H9 (cell line): ENCODE measurements around the gene MT1A. TPM values are rescaled to one million over a fixed set of nuclear protein-coding genes. Genes with fewer than 3 reads are reported as not detected.
A peak's percentile ranks its signal among the peaks of the same experiment; 100 is the strongest.

Source experiments
- DNase-seq: peaks from one replicate; pipeline ENCODE4 v3.0.0-alpha.2; 2017
- H2AFZ ChIP-seq: one replicate; pipeline ENCODE4 v1.6.1; 2013; ENCODE audit warnings: mild to moderate bottlenecking, low read length, control low read depth, moderate library complexity
- H2AK5ac ChIP-seq: 2 replicates; pipeline ENCODE4 v1.6.1; 2013; ENCODE audit warnings: low read length, control low read depth, mixed read lengths; ENCODE audit not compliant: insufficient read length
- H2BK120ac ChIP-seq: one replicate; pipeline ENCODE4 v1.6.1; 2013; ENCODE audit warnings: low read depth, mild to moderate bottlenecking, low read length, control low read depth, inconsistent platforms; ENCODE audit not compliant: poor library complexity, severe bottlenecking
- H2BK12ac ChIP-seq: 2 replicates; pipeline ENCODE4 v1.6.1; 2013; ENCODE audit warnings: low read length, control low read depth, mixed read lengths, low read depth; ENCODE audit not compliant: insufficient read length
- H2BK15ac ChIP-seq: 2 replicates; pipeline ENCODE4 v1.6.1; 2013; ENCODE audit warnings: low read depth, low read length, control low read depth
- H2BK20ac ChIP-seq: one replicate; pipeline ENCODE4 v1.6.1; 2013; ENCODE audit warnings: low read depth, mild to moderate bottlenecking, low read length, control low read depth, inconsistent platforms; ENCODE audit not compliant: poor library complexity, severe bottlenecking
- H2BK5ac ChIP-seq: 2 replicates; pipeline ENCODE4 v1.6.1; 2013; ENCODE audit warnings: low read length, control low read depth, mixed read lengths; ENCODE audit not compliant: insufficient read length
- H3K14ac ChIP-seq: 2 replicates; pipeline ENCODE4 v1.6.1; 2013; ENCODE audit warnings: low read length, control low read depth; ENCODE audit not compliant: insufficient read depth
- H3K18ac ChIP-seq: 2 replicates; pipeline ENCODE4 v1.6.1; 2013; ENCODE audit warnings: low read depth, mild to moderate bottlenecking, mixed read lengths, low read length, control low read depth; ENCODE audit not compliant: insufficient read length
- H3K23ac ChIP-seq: 2 replicates; pipeline ENCODE4 v1.6.1; 2013; ENCODE audit warnings: low read length, control low read depth, mixed read lengths, low read depth; ENCODE audit not compliant: insufficient read length
- H3K23me2 ChIP-seq: 2 replicates; pipeline ENCODE4 v1.6.1; 2013; ENCODE audit warnings: low read depth, mild to moderate bottlenecking, mixed read lengths, low read length, control low read depth; ENCODE audit not compliant: insufficient read length, poor library complexity, severe bottlenecking
- H3K27ac ChIP-seq: 2 replicates; pipeline ENCODE4 v1.5.1; 2013; ENCODE audit warnings: low read length, control low read depth, mixed read lengths, low read depth; ENCODE audit not compliant: insufficient read length
- H3K27me3 ChIP-seq: 2 replicates; pipeline ENCODE4 v1.6.1; 2013; ENCODE audit warnings: low read length, control low read depth, inconsistent platforms; ENCODE audit not compliant: insufficient read depth
- H3K4ac ChIP-seq: 2 replicates; pipeline ENCODE4 v1.6.1; 2013; ENCODE audit warnings: low read depth, mild to moderate bottlenecking, control low read depth, inconsistent platforms, low read length, moderate library complexity
- H3K4me1 ChIP-seq: 2 replicates; pipeline ENCODE4 v1.6.1; 2013; ENCODE audit warnings: low read length, control low read depth, inconsistent platforms; ENCODE audit not compliant: insufficient read depth
- H3K4me2 ChIP-seq: 2 replicates; pipeline ENCODE4 v1.6.1; 2013; ENCODE audit warnings: low read length, control low read depth, mixed read lengths; ENCODE audit not compliant: insufficient read length, insufficient read depth
- H3K56ac ChIP-seq: 2 replicates; pipeline ENCODE4 v1.6.1; 2013; ENCODE audit warnings: low read depth, mild to moderate bottlenecking, mixed read lengths, low read length, control low read depth; ENCODE audit not compliant: insufficient read length
- H3K79me1 ChIP-seq: 2 replicates; pipeline ENCODE4 v1.6.1; 2013; ENCODE audit warnings: low read depth, mild to moderate bottlenecking, moderate library complexity, low read length, control low read depth, inconsistent platforms; ENCODE audit not compliant: insufficient read depth, poor library complexity, severe bottlenecking
- H3K79me2 ChIP-seq: 2 replicates; pipeline ENCODE4 v1.6.1; 2013; ENCODE audit warnings: low read length, control low read depth, inconsistent platforms; ENCODE audit not compliant: insufficient read depth
- H3K9ac ChIP-seq: 2 replicates; pipeline ENCODE4 v1.6.1; 2013; ENCODE audit warnings: low read length, control low read depth, mixed read lengths; ENCODE audit not compliant: insufficient read length; ENCODE audit errors: extremely low read depth
- H3K9me3 ChIP-seq: one replicate; pipeline ENCODE4 v1.6.1; 2013; ENCODE audit warnings: low read depth, low read length, inconsistent platforms; ENCODE audit not compliant: control insufficient read depth
- H3T11ph ChIP-seq: one replicate; pipeline ENCODE4 v1.6.1; 2013; ENCODE audit warnings: mild to moderate bottlenecking, low read length, control low read depth, inconsistent platforms
- H4K20me1 ChIP-seq: one replicate; pipeline ENCODE4 v1.6.1; 2013; ENCODE audit not compliant: control insufficient read depth, insufficient read length, insufficient read depth
- H4K5ac ChIP-seq: 2 replicates; pipeline ENCODE4 v1.6.1; 2013; ENCODE audit warnings: low read depth, mild to moderate bottlenecking, mixed read lengths, low read length, control low read depth; ENCODE audit not compliant: insufficient read length
- H4K8ac ChIP-seq: replicated peaks from 2 replicates; pipeline ENCODE4 v1.6.1; 2013; ENCODE audit warnings: low read length, control low read depth, mixed read lengths, low read depth; ENCODE audit not compliant: insufficient read length
- H4K91ac ChIP-seq: 2 replicates; pipeline ENCODE4 v1.6.1; 2013; ENCODE audit warnings: low read depth, mild to moderate bottlenecking, moderate library complexity, mixed read lengths, low read length, control low read depth; ENCODE audit not compliant: insufficient read length
- H3K27ac Mint-ChIP-seq, 3 experiments: 2 replicates in 2 of 3; 3 replicates in 1 of 3; pipeline ENCODE4 v1.8.0; 2020 to 2021; ENCODE audit warnings: mixed read lengths in 3 of 3, mild to moderate bottlenecking in 1 of 3, moderate library complexity in 1 of 3
- H3K27me3 Mint-ChIP-seq: 2 replicates; pipeline ENCODE4 v1.8.0; 2021; ENCODE audit warnings: low read depth, mild to moderate bottlenecking, moderate library complexity, mixed read lengths
- H3K36me3 Mint-ChIP-seq, 3 experiments: 2 replicates in 2 of 3; 3 replicates in 1 of 3; pipeline ENCODE4 v1.8.0; 2020 to 2021; ENCODE audit warnings: low read depth in 3 of 3, mixed read lengths in 3 of 3; ENCODE audit not compliant: insufficient read depth in 1 of 3
- H3K4me1 Mint-ChIP-seq, 2 experiments: 2 replicates each; pipeline ENCODE4 v1.8.0; 2020; ENCODE audit warnings: mixed read lengths in 2 of 2
- H3K4me3 Mint-ChIP-seq, 2 experiments: 2 replicates in 1 of 2; 3 replicates in 1 of 2; pipeline ENCODE4 v1.8.0; 2020 to 2021; ENCODE audit warnings: mild to moderate bottlenecking in 2 of 2, mixed read lengths in 2 of 2, moderate library complexity in 1 of 2
- H3K9me3 Mint-ChIP-seq, 2 experiments: 2 replicates in 1 of 2; 3 replicates in 1 of 2; pipeline ENCODE4 v1.8.0; 2020; ENCODE audit warnings: mild to moderate bottlenecking in 2 of 2, mixed read lengths in 2 of 2, moderate library complexity in 1 of 2
- WGBS: extraction: QIAGEN DNeasy Blood & Tissue Kit; methylation state at CpG from one replicate; pipeline ENCODE4 v1.1.7; 2013; ENCODE audit warnings: missing lambda C conversion rate, low lambda C conversion rate, mixed read lengths; ENCODE audit not compliant: insufficient read length; ENCODE audit errors: extremely low coverage; 5-methylcytosine and 5-hydroxymethylcytosine counted together
- total RNA-seq: library from RNA; stranded (reverse); gene quantifications from 2 replicates; pipeline ENCODE4 v1.2.1, GENCODE V29; 2021
- TF ChIP-seq, protein P1 (sequence below): fragments of 200-600 bp; sonication (generic); conservative IDR thresholded peaks from 3 replicates; pipeline ENCODE4 v1.8.0; 2021; ENCODE audit warnings: antibody characterized with exemption, mild to moderate bottlenecking

Gene MT1A
- total RNA-seq, 1 experiment from 2014 or later: not detected

DNA sequence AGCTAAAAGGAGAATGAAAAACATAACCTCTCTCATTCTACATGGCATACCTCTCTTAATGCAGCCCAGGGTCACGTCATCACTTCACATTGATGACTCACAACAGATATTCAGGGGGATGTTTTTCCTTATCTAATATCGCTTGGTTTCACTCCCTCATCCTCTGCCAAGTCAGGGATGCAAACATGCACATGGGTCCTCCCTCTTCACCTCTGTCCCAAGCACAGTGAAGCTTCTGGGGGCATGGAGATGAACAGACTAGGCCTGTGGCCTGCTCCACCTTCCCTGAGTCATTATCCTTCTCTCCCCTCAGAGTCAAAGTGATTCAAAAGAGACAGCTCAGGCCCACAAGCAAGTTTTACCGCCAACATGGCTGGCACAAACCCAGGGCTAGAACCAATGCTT lies 32.4 kb upstream of the MT1A start:
- Histone ChIP-seq H3K4me2 (no peak overlapping the region), H2BK5ac (no peak overlapping the region), H3K14ac (no peak overlapping the region), H3K56ac (no peak overlapping the region), H4K8ac (no peak overlapping the region), H3K23me2 (peaks cover 8% of the 10 kb centered on the region), H2AK5ac (no peak overlapping the region), H2BK12ac (no peak overlapping the region), H3K27me3 (peaks cover 21% of the 10 kb centered on the region; the same call in 1 of the 2 replicates), H3K9ac (no peak overlapping the region), H3K4me1 (peaks cover 6% of the 10 kb centered on the region; the same call in 1 of the 2 replicates), H3K79me2 (no peaks in the 10 kb centered on the region), H3K4ac (no peak overlapping the region), H3K79me1 (no peaks in the 10 kb centered on the region), H4K5ac (no peak overlapping the region), H2BK15ac (no peak overlapping the region), H2BK120ac (no peak overlapping the region), H3K23ac (no peak overlapping the region), H4K20me1 (no peaks in the 10 kb centered on the region), H3T11ph (no peak overlapping the region), H3K18ac (no peak overlapping the region), H4K91ac (no peak overlapping the region), H3K27ac (no peak overlapping the region), H3K9me3 (no peaks in the 10 kb centered on the region), H2AFZ (no peak overlapping the region), H2BK20ac (no peak overlapping the region)
- Mint-ChIP-seq H3K4me3 (no peak overlapping the region), H3K4me1 (peaks cover 32 to 38% of the 10 kb centered on the region in 2 experiments), H3K9me3 (no peaks in the 10 kb centered on the region), H3K36me3 (no peaks in the 10 kb centered on the region), H3K27me3 (peaks cover 79% of the 10 kb centered on the region), H3K27ac (peak overlapping the region in 1 of 3 experiments; percentile 13; a peak in 1 of 7 replicates)
- TF ChIP-seq, protein P1, sequence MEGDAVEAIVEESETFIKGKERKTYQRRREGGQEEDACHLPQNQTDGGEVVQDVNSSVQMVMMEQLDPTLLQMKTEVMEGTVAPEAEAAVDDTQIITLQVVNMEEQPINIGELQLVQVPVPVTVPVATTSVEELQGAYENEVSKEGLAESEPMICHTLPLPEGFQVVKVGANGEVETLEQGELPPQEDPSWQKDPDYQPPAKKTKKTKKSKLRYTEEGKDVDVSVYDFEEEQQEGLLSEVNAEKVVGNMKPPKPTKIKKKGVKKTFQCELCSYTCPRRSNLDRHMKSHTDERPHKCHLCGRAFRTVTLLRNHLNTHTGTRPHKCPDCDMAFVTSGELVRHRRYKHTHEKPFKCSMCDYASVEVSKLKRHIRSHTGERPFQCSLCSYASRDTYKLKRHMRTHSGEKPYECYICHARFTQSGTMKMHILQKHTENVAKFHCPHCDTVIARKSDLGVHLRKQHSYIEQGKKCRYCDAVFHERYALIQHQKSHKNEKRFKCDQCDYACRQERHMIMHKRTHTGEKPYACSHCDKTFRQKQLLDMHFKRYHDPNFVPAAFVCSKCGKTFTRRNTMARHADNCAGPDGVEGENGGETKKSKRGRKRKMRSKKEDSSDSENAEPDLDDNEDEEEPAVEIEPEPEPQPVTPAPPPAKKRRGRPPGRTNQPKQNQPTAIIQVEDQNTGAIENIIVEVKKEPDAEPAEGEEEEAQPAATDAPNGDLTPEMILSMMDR: no peak
- DNase-seq: no peak
- no CpG with 5 or more reads among the region's 3 CpGs for WGBS
